HepG2 (cell line): ENCODE data around the gene PRADC1. TPM values are rescaled to one million over a fixed set of nuclear protein-coding genes. Genes with fewer than 3 reads are reported as not detected.
A peak's percentile ranks its signal among the peaks of the same experiment; 100 is the strongest.

ENCODE experiments used
- CCAR2 ChIP-seq: fragments of 200-400 bp; formaldehyde crosslinking; optimal IDR thresholded peaks from 2 replicates; pipeline ENCODE3; 2018; ENCODE audit warnings: low read depth, mild to moderate bottlenecking, low read length, moderate library complexity
- SP4 ChIP-seq: sonication (generic); formaldehyde crosslinking; IDR thresholded peaks from 2 replicates; pipeline ENCODE4 v1.8.1; 2023; ENCODE audit warnings: mild to moderate bottlenecking, missing genetic modification reagents
- ZIK1 ChIP-seq: sonication (generic); formaldehyde crosslinking; IDR thresholded peaks from 2 replicates; pipeline ENCODE4 v1.5.0; 2020; ENCODE audit warnings: mild to moderate bottlenecking, low read depth, missing genetic modification reagents, borderline replicate concordance
- ZNF33B ChIP-seq: sonication (generic); formaldehyde crosslinking; IDR thresholded peaks from 2 replicates; pipeline ENCODE4 v1.5.1; 2020; ENCODE audit warnings: mild to moderate bottlenecking, missing genetic modification reagents
- ZNF558 ChIP-seq: sonication (generic); formaldehyde crosslinking; IDR thresholded peaks from 2 replicates; pipeline ENCODE4 v1.9.0; 2022; ENCODE audit warnings: mild to moderate bottlenecking, missing genetic modification reagents, borderline replicate concordance
- polyA plus RNA-seq, 8 experiments: library from polyadenylated mRNA; depleted of rRNA in 3 of 8; stranded (reverse) in 7 of 8; unstranded in 1 of 8; fragments of >200 nt; fragmentation: Illumina TruSeq in 4 of 8; extraction: Trizol in 4 of 8; gene quantifications; 2 replicates each; pipeline versions ENCODE4 v1.2.1 to v1.2.3, GENCODE V29; 2011 to 2016; ENCODE audit warnings: low read depth in 4 of 8, missing spikeins in 1 of 8, mixed read lengths in 1 of 8; ENCODE audit not compliant: insufficient read depth in 1 of 8
- total RNA-seq, 5 experiments: library from RNA; depleted of rRNA; stranded (reverse); fragments of >200 nt; fragmentation: Illumina TruSeq; extraction: Trizol; gene quantifications; 2 replicates each; pipeline ENCODE4 v1.2.3, GENCODE V29; 2016; ENCODE audit warnings: low read depth in 1 of 5
- TF ChIP-seq, protein P1 (sequence below): sonication (generic); formaldehyde crosslinking; IDR thresholded peaks from 2 replicates; pipeline ENCODE4 v1.4.0; 2020; ENCODE audit warnings: missing genetic modification reagents, borderline replicate concordance
- TF ChIP-seq, protein P2 (sequence below): sonication (generic); formaldehyde crosslinking; IDR thresholded peaks from 2 replicates; pipeline ENCODE4 v1.5.1; 2020; ENCODE audit warnings: mild to moderate bottlenecking, missing genetic modification reagents, borderline replicate concordance
- TF ChIP-seq, protein P3 (sequence below): sonication (generic); formaldehyde crosslinking; IDR thresholded peaks from 2 replicates; pipeline ENCODE4 v1.5.0; 2020; ENCODE audit warnings: mild to moderate bottlenecking, missing genetic modification reagents
- TF ChIP-seq, protein P4 (sequence below): sonication (generic); formaldehyde crosslinking; IDR thresholded peaks from 2 replicates; pipeline ENCODE4 v1.5.0; 2020; ENCODE audit warnings: mild to moderate bottlenecking, missing genetic modification reagents, borderline replicate concordance
- TF ChIP-seq, protein P5 (sequence below): sonication (generic); formaldehyde crosslinking; conservative IDR thresholded peaks from 2 replicates; pipeline ENCODE4 v1.4.0; 2020; ENCODE audit warnings: missing genetic modification reagents

PRADC1 gene
- total and polyA plus RNA-seq, 2 of the 13 experiments (the other 11 are each of a cell fraction or from before 2014, with no cell fraction given): 12.1 to 37.2 TPM

DNA sequence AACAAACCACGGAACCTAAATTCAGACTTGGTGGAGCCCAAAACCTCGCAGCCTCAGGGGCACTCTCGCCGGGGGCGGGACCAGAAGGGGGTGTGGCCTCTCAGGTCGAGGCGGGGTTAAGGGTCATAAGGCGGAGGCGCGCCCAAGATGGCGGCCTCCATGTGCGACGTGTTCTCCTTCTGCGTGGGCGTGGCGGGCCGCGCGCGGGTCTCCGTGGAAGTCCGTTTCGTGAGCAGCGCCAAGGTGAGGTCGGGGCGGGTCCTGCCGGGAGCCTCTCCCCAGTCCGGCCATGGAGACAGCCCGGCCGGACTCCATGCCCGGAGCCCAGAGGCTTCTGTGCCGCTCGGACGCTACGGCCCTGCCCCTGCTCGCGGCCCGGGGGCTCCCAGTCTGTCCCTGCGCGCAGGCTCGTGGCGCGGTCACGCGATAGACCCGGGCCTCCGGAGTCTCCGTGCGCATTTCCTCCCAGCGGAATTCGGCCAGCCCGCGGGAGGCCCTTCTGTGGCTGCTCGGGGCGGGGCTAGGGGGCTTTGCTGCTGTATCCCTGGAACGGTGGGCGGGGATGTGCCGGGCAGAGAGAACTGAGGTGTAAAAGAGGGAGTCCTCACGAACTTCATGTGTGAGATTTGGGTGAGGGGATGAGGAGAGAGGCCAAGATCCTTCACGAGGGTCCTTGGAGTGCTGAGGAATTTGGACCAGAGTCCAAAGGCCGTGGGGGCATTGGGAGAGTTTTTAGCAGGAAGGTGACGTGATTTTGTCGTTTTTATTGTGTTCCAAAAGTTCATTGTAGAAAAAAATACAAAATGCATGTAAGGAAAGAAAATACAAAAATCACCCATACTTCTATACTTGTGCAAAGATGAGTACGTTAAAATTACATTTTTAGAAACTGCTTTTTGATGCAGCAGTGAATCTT lies 18.7 kb downstream of the PRADC1 start, which contains the start of gene SMYD5 (continued):
- TF ChIP-seq ZIK1 (CRISPR knock-in tag): no peak
- peak; percentile 86 for TF ChIP-seq ZNF558
- TF ChIP-seq, protein P1, sequence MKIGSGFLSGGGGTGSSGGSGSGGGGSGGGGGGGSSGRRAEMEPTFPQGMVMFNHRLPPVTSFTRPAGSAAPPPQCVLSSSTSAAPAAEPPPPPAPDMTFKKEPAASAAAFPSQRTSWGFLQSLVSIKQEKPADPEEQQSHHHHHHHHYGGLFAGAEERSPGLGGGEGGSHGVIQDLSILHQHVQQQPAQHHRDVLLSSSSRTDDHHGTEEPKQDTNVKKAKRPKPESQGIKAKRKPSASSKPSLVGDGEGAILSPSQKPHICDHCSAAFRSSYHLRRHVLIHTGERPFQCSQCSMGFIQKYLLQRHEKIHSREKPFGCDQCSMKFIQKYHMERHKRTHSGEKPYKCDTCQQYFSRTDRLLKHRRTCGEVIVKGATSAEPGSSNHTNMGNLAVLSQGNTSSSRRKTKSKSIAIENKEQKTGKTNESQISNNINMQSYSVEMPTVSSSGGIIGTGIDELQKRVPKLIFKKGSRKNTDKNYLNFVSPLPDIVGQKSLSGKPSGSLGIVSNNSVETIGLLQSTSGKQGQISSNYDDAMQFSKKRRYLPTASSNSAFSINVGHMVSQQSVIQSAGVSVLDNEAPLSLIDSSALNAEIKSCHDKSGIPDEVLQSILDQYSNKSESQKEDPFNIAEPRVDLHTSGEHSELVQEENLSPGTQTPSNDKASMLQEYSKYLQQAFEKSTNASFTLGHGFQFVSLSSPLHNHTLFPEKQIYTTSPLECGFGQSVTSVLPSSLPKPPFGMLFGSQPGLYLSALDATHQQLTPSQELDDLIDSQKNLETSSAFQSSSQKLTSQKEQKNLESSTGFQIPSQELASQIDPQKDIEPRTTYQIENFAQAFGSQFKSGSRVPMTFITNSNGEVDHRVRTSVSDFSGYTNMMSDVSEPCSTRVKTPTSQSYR (CRISPR knock-in tag): peak; percentile 8; the same call in 1 of the 2 replicates
- TF ChIP-seq, protein P2, sequence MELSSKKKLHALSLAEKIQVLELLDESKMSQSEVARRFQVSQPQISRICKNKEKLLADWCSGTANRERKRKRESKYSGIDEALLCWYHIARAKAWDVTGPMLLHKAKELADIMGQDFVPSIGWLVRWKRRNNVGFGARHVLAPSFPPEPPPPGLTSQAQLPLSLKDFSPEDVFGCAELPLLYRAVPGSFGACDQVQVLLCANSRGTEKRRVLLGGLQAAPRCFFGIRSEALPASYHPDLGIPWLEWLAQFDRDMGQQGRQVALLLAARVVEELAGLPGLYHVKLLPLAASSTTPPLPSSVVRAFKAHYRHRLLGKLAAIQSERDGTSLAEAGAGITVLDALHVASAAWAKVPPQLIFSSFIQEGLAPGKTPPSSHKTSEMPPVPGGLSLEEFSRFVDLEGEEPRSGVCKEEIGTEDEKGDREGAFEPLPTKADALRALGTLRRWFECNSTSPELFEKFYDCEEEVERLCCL (CRISPR knock-in tag): no peak; the same call in 1 of the 2 replicates
- TF ChIP-seq, protein P3, sequence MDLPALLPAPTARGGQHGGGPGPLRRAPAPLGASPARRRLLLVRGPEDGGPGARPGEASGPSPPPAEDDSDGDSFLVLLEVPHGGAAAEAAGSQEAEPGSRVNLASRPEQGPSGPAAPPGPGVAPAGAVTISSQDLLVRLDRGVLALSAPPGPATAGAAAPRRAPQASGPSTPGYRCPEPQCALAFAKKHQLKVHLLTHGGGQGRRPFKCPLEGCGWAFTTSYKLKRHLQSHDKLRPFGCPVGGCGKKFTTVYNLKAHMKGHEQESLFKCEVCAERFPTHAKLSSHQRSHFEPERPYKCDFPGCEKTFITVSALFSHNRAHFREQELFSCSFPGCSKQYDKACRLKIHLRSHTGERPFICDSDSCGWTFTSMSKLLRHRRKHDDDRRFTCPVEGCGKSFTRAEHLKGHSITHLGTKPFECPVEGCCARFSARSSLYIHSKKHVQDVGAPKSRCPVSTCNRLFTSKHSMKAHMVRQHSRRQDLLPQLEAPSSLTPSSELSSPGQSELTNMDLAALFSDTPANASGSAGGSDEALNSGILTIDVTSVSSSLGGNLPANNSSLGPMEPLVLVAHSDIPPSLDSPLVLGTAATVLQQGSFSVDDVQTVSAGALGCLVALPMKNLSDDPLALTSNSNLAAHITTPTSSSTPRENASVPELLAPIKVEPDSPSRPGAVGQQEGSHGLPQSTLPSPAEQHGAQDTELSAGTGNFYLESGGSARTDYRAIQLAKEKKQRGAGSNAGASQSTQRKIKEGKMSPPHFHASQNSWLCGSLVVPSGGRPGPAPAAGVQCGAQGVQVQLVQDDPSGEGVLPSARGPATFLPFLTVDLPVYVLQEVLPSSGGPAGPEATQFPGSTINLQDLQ: peak; percentile 98
- TF ChIP-seq CCAR2: no peak
- TF ChIP-seq, protein P4, sequence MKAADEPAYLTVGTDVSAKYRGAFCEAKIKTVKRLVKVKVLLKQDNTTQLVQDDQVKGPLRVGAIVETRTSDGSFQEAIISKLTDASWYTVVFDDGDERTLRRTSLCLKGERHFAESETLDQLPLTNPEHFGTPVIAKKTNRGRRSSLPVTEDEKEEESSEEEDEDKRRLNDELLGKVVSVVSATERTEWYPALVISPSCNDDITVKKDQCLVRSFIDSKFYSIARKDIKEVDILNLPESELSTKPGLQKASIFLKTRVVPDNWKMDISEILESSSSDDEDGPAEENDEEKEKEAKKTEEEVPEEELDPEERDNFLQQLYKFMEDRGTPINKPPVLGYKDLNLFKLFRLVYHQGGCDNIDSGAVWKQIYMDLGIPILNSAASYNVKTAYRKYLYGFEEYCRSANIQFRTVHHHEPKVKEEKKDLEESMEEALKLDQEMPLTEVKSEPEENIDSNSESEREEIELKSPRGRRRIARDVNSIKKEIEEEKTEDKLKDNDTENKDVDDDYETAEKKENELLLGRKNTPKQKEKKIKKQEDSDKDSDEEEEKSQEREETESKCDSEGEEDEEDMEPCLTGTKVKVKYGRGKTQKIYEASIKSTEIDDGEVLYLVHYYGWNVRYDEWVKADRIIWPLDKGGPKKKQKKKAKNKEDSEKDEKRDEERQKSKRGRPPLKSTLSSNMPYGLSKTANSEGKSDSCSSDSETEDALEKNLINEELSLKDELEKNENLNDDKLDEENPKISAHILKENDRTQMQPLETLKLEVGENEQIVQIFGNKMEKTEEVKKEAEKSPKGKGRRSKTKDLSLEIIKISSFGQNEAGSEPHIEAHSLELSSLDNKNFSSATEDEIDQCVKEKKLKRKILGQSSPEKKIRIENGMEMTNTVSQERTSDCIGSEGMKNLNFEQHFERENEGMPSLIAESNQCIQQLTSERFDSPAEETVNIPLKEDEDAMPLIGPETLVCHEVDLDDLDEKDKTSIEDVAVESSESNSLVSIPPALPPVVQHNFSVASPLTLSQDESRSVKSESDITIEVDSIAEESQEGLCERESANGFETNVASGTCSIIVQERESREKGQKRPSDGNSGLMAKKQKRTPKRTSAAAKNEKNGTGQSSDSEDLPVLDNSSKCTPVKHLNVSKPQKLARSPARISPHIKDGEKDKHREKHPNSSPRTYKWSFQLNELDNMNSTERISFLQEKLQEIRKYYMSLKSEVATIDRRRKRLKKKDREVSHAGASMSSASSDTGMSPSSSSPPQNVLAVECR (CRISPR knock-in tag): peak; percentile 99
- peak; percentile 39; the same call in 1 of the 2 replicates for TF ChIP-seq ZNF33B (CRISPR knock-in tag)
- TF ChIP-seq, protein P5, sequence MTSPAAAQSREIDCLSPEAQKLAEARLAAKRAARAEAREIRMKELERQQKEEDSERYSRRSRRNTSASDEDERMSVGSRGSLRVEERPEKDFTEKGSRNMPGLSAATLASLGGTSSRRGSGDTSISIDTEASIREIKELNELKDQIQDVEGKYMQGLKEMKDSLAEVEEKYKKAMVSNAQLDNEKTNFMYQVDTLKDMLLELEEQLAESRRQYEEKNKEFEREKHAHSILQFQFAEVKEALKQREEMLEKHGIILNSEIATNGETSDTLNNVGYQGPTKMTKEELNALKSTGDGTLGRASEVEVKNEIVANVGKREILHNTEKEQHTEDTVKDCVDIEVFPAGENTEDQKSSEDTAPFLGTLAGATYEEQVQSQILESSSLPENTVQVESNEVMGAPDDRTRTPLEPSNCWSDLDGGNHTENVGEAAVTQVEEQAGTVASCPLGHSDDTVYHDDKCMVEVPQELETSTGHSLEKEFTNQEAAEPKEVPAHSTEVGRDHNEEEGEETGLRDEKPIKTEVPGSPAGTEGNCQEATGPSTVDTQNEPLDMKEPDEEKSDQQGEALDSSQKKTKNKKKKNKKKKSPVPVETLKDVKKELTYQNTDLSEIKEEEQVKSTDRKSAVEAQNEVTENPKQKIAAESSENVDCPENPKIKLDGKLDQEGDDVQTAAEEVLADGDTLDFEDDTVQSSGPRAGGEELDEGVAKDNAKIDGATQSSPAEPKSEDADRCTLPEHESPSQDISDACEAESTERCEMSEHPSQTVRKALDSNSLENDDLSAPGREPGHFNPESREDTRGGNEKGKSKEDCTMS: no peak; the same call in 1 of the 2 replicates
- peak; percentile 94 for TF ChIP-seq SP4 (CRISPR knock-in tag)
